Measurements from ENCODE around the gene PNPLA7.

- TF ChIP-seq ZNF274 (IDR thresholded peaks at IDR 0.05; ENCODE audit: insufficient read depth, insufficient read length) (no peak), NR2C2 (IDR thresholded peaks at IDR 0.05; ENCODE audit: borderline replicate concordance, control insufficient read depth, insufficient read length, low read depth) (no peak), JUNB (IDR thresholded peaks at IDR 0.05) (no peak), CTCF (IDR thresholded peaks at IDR 0.05 in 2 of 3, conservative IDR thresholded peaks at IDR 0.05 in 1 of 3; ENCODE audit: control insufficient read depth in 2 of 3, extremely low read depth in 1 of 3, insufficient read depth in 1 of 3, low read depth in 3 of 3, low read length in 3 of 3) (no peak)
These were observed 29.4 kb downstream of the PNPLA7 start for GRCh38 chr9:137520614-137521404.

Measured in GM12878 (cell line).